Ureter (tissue), 1 donor: Measurements from ENCODE around the gene ARVCF. TPM values are rescaled to one million over a fixed set of nuclear protein-coding genes. Genes with fewer than 3 reads are reported as not detected.
A peak's percentile ranks its signal among the peaks of the same experiment; 100 is the strongest.

Experiments
- DNase-seq: peaks from one replicate; pipeline ENCODE4 v3.0.0-alpha.2; 2020; ENCODE audit warnings: low spot score
- total RNA-seq: library from RNA; stranded (reverse); gene quantifications from one replicate; pipeline ENCODE4 v1.2.4, GENCODE V29; 2023
- donor health status: DM: yes; HTN: yes; CAD: no.

Gene ARVCF
- 11.5 TPM for total RNA-seq

- DNase-seq, result peak; percentile 94
Observed at GRCh38 chr22:20016734-20017621, at the start of gene ARVCF. Gene ARVCF, minus strand, starts transcription at chr22:20016823. Its CDS starts 26,029 bp downstream, at chr22:19990794.

- DNase-seq, result no peak
Observed at GRCh38 chr22:20065896-20066616, 49.4 kb upstream of the ARVCF start.

GRCh38 chr22:20064545-20065262, 48.1 kb upstream of the ARVCF start:
- no peak for DNase-seq

GRCh38 chr22:20064140-20064480, 47.5 kb upstream of the ARVCF start:
- no peak for DNase-seq

- no peak for DNase-seq
Observed at GRCh38 chr22:20063271-20064139, 46.9 kb upstream of the ARVCF start.

GRCh38 chr22:20062766-20063083, 46.1 kb upstream of the ARVCF start:
- no peak for DNase-seq

GRCh38 chr22:20062043-20062765, 45.6 kb upstream of the ARVCF start:
- no peak for DNase-seq

GRCh38 chr22:20061481-20061861, 44.8 kb upstream of the ARVCF start:
- DNase-seq, result no peak

GRCh38 chr22:20060700-20061480, 44.3 kb upstream of the ARVCF start:
- no peak for DNase-seq

- DNase-seq, result no peak
Observed at GRCh38 chr22:20058989-20059770, 42.6 kb upstream of the ARVCF start.

- no peak for DNase-seq
Observed at GRCh38 chr22:20057596-20058268, 41.1 kb upstream of the ARVCF start.

GRCh38 chr22:20056696-20057386, 40.2 kb upstream of the ARVCF start:
- DNase-seq, result no peak

- DNase-seq, result no peak
Observed at GRCh38 chr22:20056161-20056560, 39.5 kb upstream of the ARVCF start.

GRCh38 chr22:20055654-20056053, 39.0 kb upstream of the ARVCF start:
- DNase-seq, result no peak

- no peak for DNase-seq
Observed at GRCh38 chr22:20055144-20055543, 38.5 kb upstream of the ARVCF start.

- DNase-seq, result no peak
Observed at GRCh38 chr22:20054485-20054884, 37.9 kb upstream of the ARVCF start.

- DNase-seq, result no peak
Observed at GRCh38 chr22:20054034-20054427, 37.4 kb upstream of the ARVCF start.

GRCh38 chr22:20053407-20054033, 36.9 kb upstream of the ARVCF start:
- DNase-seq, result no peak
